HepG2 (cell line): ENCODE results near the gene TUT7. TPM values are rescaled to one million over a fixed set of nuclear protein-coding genes. Genes with fewer than 3 reads are reported as not detected.

Source experiments
- AKAP8 ChIP-seq: sonication (generic); formaldehyde crosslinking; IDR thresholded peaks from 2 replicates; pipeline ENCODE4 v1.5.1; 2020; ENCODE audit warnings: mild to moderate bottlenecking, missing genetic modification reagents
- ASH2L ChIP-seq: fragments of 300-600, 200-600 bp; sonication (generic); IDR thresholded peaks from 2 replicates; pipeline ENCODE4 v1.7.0; 2017; ENCODE audit warnings: low read depth, mild to moderate bottlenecking, moderate library complexity, mixed read lengths, low read length; ENCODE audit not compliant: insufficient read length
- ELF4 ChIP-seq: sonication (generic); formaldehyde crosslinking; IDR thresholded peaks from 2 replicates; pipeline ENCODE4 v1.5.0; 2020; ENCODE audit warnings: missing genetic modification reagents, mild to moderate bottlenecking, moderate library complexity, borderline replicate concordance
- HMG20A ChIP-seq: IDR thresholded peaks from 2 replicates; pipeline ENCODE4 v1.6.1; 2016; ENCODE audit warnings: borderline replicate concordance
- PHF20 ChIP-seq: sonication (generic); formaldehyde crosslinking; IDR thresholded peaks from 2 replicates; pipeline ENCODE4 v1.5.0; 2020; ENCODE audit warnings: mild to moderate bottlenecking, missing genetic modification reagents
- SMAD3 ChIP-seq: sonication (generic); formaldehyde crosslinking; IDR thresholded peaks from 2 replicates; pipeline ENCODE4 v1.4.0; 2020; ENCODE audit warnings: missing genetic modification reagents
- TCF7 ChIP-seq: sonication (generic); IDR thresholded peaks from 2 replicates; pipeline ENCODE4 v1.6.1; 2016; ENCODE audit warnings: antibody characterized with exemption, low read depth
- ZNF253 ChIP-seq: sonication (generic); formaldehyde crosslinking; IDR thresholded peaks from 2 replicates; pipeline ENCODE4 v1.8.0; 2022; ENCODE audit warnings: mild to moderate bottlenecking, missing genetic modification reagents, borderline replicate concordance
- ZNF326 ChIP-seq: sonication (generic); formaldehyde crosslinking; IDR thresholded peaks from 2 replicates; pipeline ENCODE4 v1.4.0; 2020; ENCODE audit warnings: missing genetic modification reagents, borderline replicate concordance
- ZNF331 ChIP-seq: sonication (generic); formaldehyde crosslinking; IDR thresholded peaks from 2 replicates; pipeline ENCODE4 v1.4.0; 2020; ENCODE audit warnings: missing genetic modification reagents
- ZNF891 ChIP-seq: sonication (generic); formaldehyde crosslinking; IDR thresholded peaks from 2 replicates; pipeline ENCODE4 v1.5.0; 2020; ENCODE audit warnings: mild to moderate bottlenecking, missing genetic modification reagents
- polyA plus RNA-seq, 8 experiments: library from polyadenylated mRNA; depleted of rRNA in 3 of 8; stranded (reverse) in 7 of 8; unstranded in 1 of 8; fragments of >200 nt; fragmentation: Illumina TruSeq in 4 of 8; extraction: Trizol in 4 of 8; gene quantifications; 2 replicates each; pipeline versions ENCODE4 v1.2.1 to v1.2.3, GENCODE V29; 2011 to 2016; ENCODE audit warnings: low read depth in 4 of 8, missing spikeins in 1 of 8, mixed read lengths in 1 of 8; ENCODE audit not compliant: insufficient read depth in 1 of 8
- total RNA-seq, 5 experiments: library from RNA; depleted of rRNA; stranded (reverse); fragments of >200 nt; fragmentation: Illumina TruSeq; extraction: Trizol; gene quantifications; 2 replicates each; pipeline ENCODE4 v1.2.3, GENCODE V29; 2016; ENCODE audit warnings: low read depth in 1 of 5
- TF ChIP-seq, protein P1 (sequence below), 2 experiments: fragments of 450-650 bp in 1 of 2; sonication (generic) in 1 of 2; formaldehyde crosslinking in 1 of 2; IDR thresholded peaks; 2 replicates each; pipeline versions ENCODE4 v1.6.1 to v1.8.0; 2016 to 2022; ENCODE audit warnings: antibody characterized with exemption in 1 of 2, mild to moderate bottlenecking in 1 of 2, missing genetic modification reagents in 1 of 2
- TF ChIP-seq, protein P2 (sequence below): sonication (generic); formaldehyde crosslinking; IDR thresholded peaks from 2 replicates; pipeline ENCODE4 v1.8.1; 2023; ENCODE audit warnings: mild to moderate bottlenecking, missing genetic modification reagents
- TF ChIP-seq, protein P3 (sequence below), 2 experiments: fragments of 450-650 bp in 1 of 2; sonication (generic) in 1 of 2; formaldehyde crosslinking; IDR thresholded peaks; 2 replicates each; pipeline versions ENCODE4 v1.5.0 to v1.8.0; 2020 to 2022; ENCODE audit warnings: mild to moderate bottlenecking in 1 of 2, missing genetic modification reagents in 1 of 2

TUT7 gene
- total and polyA plus RNA-seq, 2 of the 13 experiments (the other 11 are each of a cell fraction or from before 2014, with no cell fraction given): 12.0 to 19.4 TPM

DNA sequence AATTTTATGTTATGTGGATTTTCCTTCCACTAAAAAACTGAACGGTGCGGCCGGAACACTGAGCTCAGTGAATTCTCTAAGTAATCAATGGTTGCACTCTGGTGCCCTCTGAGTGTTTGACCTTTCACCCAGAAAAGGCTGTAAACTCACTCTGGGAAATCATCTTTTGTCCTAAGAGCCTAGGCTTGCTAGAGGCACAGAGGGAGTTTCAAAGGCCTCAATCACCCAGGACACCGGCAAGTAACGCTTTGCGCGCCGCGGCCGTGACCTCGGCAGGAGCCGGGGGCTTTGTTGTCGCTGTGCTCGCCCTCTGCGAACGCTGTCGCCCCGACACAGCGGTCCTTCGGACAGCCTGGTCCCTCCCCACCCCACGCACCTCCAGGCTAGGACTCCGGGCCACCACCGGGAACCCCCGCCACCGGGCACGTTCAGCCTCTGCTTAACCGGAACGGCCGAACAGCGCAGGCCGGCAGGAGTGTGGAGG lies 72.6 kb downstream of the TUT7 start (continued):
- TF ChIP-seq, protein P1, sequence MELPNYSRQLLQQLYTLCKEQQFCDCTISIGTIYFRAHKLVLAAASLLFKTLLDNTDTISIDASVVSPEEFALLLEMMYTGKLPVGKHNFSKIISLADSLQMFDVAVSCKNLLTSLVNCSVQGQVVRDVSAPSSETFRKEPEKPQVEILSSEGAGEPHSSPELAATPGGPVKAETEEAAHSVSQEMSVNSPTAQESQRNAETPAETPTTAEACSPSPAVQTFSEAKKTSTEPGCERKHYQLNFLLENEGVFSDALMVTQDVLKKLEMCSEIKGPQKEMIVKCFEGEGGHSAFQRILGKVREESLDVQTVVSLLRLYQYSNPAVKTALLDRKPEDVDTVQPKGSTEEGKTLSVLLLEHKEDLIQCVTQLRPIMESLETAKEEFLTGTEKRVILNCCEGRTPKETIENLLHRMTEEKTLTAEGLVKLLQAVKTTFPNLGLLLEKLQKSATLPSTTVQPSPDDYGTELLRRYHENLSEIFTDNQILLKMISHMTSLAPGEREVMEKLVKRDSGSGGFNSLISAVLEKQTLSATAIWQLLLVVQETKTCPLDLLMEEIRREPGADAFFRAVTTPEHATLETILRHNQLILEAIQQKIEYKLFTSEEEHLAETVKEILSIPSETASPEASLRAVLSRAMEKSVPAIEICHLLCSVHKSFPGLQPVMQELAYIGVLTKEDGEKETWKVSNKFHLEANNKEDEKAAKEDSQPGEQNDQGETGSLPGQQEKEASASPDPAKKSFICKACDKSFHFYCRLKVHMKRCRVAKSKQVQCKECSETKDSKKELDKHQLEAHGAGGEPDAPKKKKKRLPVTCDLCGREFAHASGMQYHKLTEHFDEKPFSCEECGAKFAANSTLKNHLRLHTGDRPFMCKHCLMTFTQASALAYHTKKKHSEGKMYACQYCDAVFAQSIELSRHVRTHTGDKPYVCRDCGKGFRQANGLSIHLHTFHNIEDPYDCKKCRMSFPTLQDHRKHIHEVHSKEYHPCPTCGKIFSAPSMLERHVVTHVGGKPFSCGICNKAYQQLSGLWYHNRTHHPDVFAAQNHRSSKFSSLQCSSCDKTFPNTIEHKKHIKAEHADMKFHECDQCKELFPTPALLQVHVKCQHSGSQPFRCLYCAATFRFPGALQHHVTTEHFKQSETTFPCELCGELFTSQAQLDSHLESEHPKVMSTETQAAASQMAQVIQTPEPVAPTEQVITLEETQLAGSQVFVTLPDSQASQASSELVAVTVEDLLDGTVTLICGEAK (IDR thresholded peaks at IDR 0.05): no peak
- TF ChIP-seq, protein P1 (CRISPR knock-in tag; IDR thresholded peaks at IDR 0.05): 0 out of 2 replicates have a peak, but pooled peaks have one; percentile 11
- TF ChIP-seq, protein P2, sequence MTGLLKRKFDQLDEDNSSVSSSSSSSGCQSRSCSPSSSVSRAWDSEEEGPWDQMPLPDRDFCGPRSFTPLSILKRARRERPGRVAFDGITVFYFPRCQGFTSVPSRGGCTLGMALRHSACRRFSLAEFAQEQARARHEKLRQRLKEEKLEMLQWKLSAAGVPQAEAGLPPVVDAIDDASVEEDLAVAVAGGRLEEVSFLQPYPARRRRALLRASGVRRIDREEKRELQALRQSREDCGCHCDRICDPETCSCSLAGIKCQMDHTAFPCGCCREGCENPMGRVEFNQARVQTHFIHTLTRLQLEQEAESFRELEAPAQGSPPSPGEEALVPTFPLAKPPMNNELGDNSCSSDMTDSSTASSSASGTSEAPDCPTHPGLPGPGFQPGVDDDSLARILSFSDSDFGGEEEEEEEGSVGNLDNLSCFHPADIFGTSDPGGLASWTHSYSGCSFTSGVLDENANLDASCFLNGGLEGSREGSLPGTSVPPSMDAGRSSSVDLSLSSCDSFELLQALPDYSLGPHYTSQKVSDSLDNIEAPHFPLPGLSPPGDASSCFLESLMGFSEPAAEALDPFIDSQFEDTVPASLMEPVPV: 0 out of 2 replicates have a peak, but pooled peaks have one; percentile 6
- TF ChIP-seq AKAP8 (CRISPR knock-in tag) (peak; percentile 12; the same call in 1 of the 2 replicates), HMG20A (CRISPR knock-in tag) (no peak), TCF7 (peak; percentile 19; the same call in 1 of the 2 replicates), ZNF891 (CRISPR knock-in tag) (peak; percentile 66; the same call in 1 of the 2 replicates), ZNF331 (CRISPR knock-in tag) (peak; percentile 31; the same call in 1 of the 2 replicates), ELF4 (CRISPR knock-in tag) (0 out of 2 replicates have a peak, but pooled peaks have one; percentile 15), PHF20 (CRISPR knock-in tag) (peak; percentile 39; the same call in 1 of the 2 replicates), SMAD3 (CRISPR knock-in tag) (peak; percentile 14; the same call in 1 of the 2 replicates), ZNF326 (CRISPR knock-in tag) (no peak), ASH2L (peak; percentile 81), ZNF253 (0 out of 2 replicates have a peak, but pooled peaks have one; percentile 25)
- TF ChIP-seq, protein P3, sequence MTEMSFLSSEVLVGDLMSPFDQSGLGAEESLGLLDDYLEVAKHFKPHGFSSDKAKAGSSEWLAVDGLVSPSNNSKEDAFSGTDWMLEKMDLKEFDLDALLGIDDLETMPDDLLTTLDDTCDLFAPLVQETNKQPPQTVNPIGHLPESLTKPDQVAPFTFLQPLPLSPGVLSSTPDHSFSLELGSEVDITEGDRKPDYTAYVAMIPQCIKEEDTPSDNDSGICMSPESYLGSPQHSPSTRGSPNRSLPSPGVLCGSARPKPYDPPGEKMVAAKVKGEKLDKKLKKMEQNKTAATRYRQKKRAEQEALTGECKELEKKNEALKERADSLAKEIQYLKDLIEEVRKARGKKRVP (CRISPR knock-in tag; IDR thresholded peaks at IDR 0.05): peak in 1 of 2 experiments; percentile 8; a peak in 1 of 4 replicates
